ENCODE measurements around the gene ELMO1.

The ELMO1 gene

GRCh38 chr7:37039131-37039749 lies 409.4 kb downstream of the ELMO1 start:
- DNase-seq, result peak; percentile 23

DNA sequence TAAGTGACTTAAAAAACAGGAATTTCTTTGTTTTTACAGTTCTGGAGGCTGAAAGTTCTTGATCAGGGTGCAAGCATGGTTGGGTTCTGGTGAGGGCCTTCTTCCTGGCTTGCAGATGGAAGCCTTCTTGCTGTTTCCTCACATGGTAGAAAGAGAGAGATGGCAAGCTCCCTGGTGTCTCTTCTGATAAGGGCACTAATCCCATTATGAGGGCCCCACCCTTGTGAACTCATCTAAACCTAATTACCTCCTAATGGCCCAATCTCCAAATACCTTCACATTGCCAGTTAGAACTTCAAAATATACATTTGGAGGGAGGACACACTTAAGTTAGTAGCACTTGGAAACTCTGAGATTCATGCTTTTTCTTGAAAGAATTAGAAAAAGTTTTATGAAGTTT lies 410.0 kb downstream of the ELMO1 start:
- DNase-seq, result no peak

- peak; percentile 88 for DNase-seq
Measured at GRCh38 chr7:37037286-37037685, 411.4 kb downstream of the ELMO1 start.

DNA sequence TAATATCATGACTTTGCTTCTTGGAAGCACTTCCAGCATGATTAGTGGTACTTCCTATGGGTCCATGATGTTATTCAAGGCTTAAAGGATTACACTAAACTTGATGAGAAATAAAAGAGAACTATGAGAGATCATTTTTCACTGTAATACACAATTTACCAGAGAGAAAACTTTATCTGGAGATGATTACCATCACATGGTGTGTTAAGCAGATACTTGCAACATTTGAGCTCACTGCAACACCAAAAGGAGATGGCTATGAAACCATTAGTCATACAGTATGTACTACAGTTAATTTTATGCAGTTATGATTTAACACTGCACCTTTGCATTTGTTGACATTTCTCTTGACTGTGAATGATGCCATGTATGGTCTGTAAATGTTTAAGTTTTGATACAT lies 413.0 kb downstream of the ELMO1 start:
- DNase-seq, result no peak

DNA sequence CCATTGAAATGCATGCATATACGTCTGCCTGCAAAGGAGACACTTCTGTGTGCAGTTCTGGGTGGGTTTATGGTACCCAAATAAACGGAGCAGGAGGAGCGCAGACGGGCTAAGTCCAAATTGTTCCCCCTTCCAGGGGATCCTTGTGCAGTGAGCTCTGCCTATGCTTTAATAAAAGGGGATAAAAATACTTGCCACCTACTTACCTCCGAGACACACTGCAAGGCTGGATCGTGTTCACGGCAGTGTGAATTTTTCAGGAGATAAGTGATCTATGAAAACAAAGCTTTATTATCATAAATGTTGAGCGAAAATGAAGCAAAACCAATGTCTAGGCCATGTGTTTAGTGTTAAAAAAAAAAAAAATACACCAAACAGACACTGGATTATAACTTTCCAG lies 415.5 kb downstream of the ELMO1 start:
- DNase-seq, result no peak

- DNase-seq, result no peak
Measured at GRCh38 chr7:37032258-37032601, 416.4 kb downstream of the ELMO1 start.

GRCh38 chr7:37031571-37032257 lies 416.9 kb downstream of the ELMO1 start:
- peak; percentile 98 for DNase-seq

DNA sequence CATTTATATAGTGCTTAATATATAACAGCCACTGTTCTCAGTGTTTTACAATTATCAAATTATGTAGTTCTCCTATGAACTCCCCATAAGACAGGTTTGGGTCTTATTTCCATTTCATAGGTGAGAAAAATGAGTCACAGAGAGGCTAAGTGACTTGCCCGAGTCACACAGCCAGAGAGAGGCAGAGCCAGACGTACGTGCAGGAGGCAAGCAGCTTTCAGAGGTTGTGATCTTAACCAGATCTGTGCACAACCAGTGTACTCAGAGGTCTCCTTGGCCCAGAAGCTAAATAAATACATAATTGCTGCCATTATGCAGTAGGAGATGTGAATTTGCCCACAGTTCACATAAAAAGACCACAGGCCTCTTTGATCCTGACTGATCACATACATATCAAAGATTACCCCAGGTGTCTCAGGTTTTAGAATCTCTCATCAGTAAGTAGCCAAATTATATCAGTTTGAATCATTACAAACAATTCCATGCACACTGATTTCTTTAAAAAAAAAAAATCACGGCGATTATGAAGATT lies 419.7 kb downstream of the ELMO1 start:
- peak; percentile 81 for DNase-seq

- peak; percentile 61 for DNase-seq
Measured at GRCh38 chr7:37027557-37028341, 420.9 kb downstream of the ELMO1 start.

DNA sequence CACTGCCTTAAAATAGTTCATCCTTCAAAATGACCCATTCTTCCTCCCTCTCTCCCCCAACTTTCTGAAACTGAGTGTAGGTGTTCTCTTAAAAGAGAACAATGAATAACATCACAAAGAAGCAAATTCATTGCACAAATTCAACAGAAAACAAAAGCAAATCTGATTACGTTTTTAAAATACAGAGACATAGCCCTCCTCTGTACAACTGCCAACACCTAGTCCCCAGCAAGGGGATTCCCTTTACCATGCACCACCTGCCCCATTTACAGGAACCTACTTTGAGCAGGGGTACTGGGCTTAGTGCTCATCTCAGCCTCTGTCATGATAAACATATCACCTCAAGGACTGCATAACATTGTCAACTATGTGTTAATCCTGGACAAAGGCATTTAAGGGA lies 421.6 kb downstream of the ELMO1 start:
- no peak for DNase-seq

DNA sequence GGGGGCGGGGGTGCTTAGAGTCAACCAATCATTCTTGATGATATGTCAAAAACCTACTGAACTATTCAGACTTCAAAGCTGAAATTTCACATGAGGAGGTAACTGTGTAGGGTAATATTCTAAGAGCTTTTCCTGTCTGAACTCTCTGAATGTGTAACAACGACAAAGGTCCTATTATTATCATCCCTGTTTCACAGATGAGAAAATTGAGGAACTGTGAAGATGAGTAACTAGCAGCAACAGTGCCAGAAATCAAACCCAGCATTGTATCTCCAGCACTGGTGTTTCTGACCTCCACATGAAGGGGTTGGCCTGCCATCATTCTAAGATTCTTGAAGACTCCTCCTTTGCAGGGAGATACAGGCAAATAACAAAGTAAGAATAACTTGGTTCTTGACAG lies 429.7 kb downstream of the ELMO1 start:
- DNase-seq, result no peak

DNA sequence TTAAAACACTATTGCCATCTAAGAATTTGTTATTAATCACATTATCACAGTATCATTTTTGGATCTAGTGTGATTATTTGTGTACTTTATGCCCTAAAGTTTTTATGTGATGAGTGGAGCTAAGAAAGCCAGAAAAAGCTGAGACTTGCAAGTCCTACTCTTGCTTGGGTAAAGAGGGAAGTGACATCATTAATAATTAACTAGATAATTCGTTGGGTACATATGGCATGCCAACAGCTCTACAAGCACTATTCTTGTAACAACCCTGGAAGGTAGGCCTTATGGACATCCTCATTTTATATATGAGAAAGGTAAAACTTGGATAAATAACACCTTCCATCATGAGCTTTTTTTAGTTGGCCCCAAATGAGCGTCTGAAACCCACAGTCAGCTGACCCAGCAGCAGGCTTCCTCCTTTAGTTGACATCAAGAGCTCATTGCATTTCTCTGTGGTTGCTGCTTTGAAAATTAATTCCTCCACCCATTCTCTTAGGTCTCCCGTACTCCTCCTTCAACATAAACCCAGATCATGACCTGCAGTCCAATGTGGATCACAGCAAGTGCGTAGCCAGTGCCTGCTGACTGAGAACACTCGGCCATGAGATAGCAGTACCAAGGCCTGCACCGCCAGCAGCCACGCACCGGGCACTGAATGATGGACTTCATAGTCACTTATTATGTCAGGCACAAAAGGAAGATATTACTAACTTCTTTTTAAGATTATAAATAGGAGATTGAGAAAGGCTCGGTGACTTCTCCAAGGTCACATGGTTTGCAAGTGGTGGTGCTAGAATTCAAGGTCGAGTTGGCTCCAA lies 432.4 kb downstream of the ELMO1 start:
- DNase-seq, result no peak

- DNase-seq, result no peak
Measured at GRCh38 chr7:37015353-37016034, 433.2 kb downstream of the ELMO1 start.

DNA sequence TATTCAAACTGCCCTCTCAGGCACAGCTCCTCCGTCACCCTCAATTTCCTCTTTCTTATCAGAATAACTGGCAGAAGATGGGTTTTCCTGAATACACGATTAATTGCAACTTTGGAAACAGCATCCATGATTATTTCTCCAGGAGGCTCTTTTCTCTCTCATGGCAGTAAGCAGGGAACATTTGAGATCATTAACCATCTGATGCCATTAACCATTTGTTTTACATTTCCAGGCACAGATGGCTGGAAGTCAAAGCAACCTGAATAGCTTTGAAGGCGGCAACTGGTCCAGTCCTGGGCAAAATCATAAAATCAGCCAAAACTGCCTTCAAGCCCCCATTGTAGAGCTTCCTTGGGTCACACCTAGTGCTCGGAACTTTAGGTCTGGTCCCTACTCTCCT lies 434.9 kb downstream of the ELMO1 start:
- peak; percentile 69 for DNase-seq

- DNase-seq, result peak; percentile 42
Measured at GRCh38 chr7:37011151-37011890, 437.3 kb downstream of the ELMO1 start.

- DNase-seq, result peak; percentile 41
Measured at GRCh38 chr7:37009125-37009675, 439.5 kb downstream of the ELMO1 start.

DNA sequence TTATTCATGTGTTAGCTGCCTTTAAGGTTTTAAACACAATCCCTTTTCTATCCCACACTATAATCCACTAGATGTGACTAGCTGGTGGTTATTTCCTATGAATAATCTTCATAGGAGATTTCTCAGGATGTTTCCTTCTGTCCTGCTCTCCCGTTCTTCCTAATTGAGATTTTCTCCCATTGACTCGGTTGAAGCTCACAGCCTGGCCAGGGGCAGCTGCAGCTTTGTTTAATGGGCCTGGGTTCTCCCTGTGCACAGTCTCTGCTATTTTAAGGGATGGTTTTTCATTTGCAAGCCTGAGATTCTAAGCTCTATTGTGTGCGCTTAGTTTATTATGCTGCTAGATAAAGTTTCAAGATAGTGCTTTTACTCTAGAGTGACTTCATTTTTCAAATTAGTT lies 441.0 kb downstream of the ELMO1 start:
- no peak for DNase-seq

- peak; percentile 22 for DNase-seq
Measured at GRCh38 chr7:37007268-37007667, 441.4 kb downstream of the ELMO1 start.

DNA sequence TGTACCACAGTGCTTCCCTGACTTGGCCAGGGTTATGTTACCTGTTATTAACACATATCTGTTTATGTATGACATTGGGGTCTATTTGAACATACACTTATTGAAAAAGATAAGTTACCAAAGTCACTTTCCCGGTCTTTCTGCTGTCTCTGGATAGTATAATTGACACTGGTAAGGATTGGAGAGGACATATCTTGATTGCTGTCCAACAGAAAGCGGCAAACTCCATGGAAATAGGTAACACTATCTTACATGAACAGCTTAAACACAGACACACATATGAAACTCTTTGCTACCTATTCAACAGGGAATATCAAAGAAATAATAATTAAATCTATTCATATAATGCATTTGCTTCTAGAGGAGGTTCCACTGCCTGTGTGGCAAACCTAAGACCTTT lies 441.9 kb downstream of the ELMO1 start:
- DNase-seq, result no peak

DNA sequence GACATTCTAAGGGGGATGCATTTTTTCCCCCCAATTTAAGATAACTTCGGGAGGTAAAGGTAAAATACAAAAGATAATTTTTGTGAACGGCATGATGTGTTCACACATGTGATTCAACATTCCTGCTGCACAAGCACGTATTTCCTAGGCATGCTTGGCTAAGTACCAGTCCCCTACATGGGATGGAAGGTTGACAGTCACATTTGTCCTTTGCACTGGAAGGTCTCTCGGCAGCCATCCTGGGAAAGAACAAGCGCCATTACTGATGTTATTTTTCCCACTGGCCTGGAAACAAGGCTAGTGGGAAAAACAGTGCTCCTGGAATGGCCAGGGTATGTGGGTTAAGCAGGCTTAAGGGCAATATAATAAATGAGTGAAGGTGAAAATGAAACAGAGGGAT lies 448.2 kb downstream of the ELMO1 start:
- DNase-seq, result no peak

Measured in NCI-H69 (cell line).